ENCODE measurements around the gene FTCDNL1.

Gene FTCDNL1

GRCh38 chr2:199850718-199851500, at the start of gene FTCDNL1:
TSS of gene FTCDNL1 (minus strand) at chr2:199851192. CDS start at chr2:199848962, 2,230 bp downstream.
- DNase-seq, result peak; percentile 55 to 56

- no peak for DNase-seq
These were observed 45.6 kb upstream of the FTCDNL1 start for GRCh38 chr2:199896617-199897016.

- DNase-seq, result no peak
These were observed 44.4 kb upstream of the FTCDNL1 start for GRCh38 chr2:199895406-199895805.

GRCh38 chr2:199883474-199884212, 32.7 kb upstream of the FTCDNL1 start:
- DNase-seq, result no peak

- no peak for DNase-seq
These were observed 31.7 kb upstream of the FTCDNL1 start for GRCh38 chr2:199882667-199883066.

- DNase-seq, result no peak
These were observed 24.4 kb upstream of the FTCDNL1 start for GRCh38 chr2:199875400-199875799.

- no peak for DNase-seq
These were observed 23.2 kb upstream of the FTCDNL1 start for GRCh38 chr2:199874209-199874608.

- no peak for DNase-seq
These were observed 19.6 kb upstream of the FTCDNL1 start for GRCh38 chr2:199870581-199870980.

- no peak for DNase-seq
These were observed 18.7 kb upstream of the FTCDNL1 start for GRCh38 chr2:199869653-199870052.

- DNase-seq, result no peak
These were observed 18.2 kb upstream of the FTCDNL1 start for GRCh38 chr2:199869227-199869541.

- DNase-seq, result no peak
These were observed 17.6 kb upstream of the FTCDNL1 start for GRCh38 chr2:199868431-199869226.

GRCh38 chr2:199865905-199866304, 14.9 kb upstream of the FTCDNL1 start:
- no peak for DNase-seq

- no peak for DNase-seq
These were observed 11.8 kb upstream of the FTCDNL1 start for GRCh38 chr2:199862788-199863187.

- peak in 1 of 2 donors; percentile 24 for DNase-seq
These were observed 10.3 kb upstream of the FTCDNL1 start for GRCh38 chr2:199861132-199861774.

GRCh38 chr2:199855812-199856211, 4.8 kb upstream of the FTCDNL1 start:
- no peak for DNase-seq

- no peak for DNase-seq
These were observed 891 bp upstream of the FTCDNL1 start for GRCh38 chr2:199851883-199852282.

GRCh38 chr2:199851501-199851810, 464 bp upstream of the FTCDNL1 start:
- no peak for DNase-seq

- no peak for DNase-seq
These were observed 724 bp downstream of the FTCDNL1 start for GRCh38 chr2:199850218-199850717.

GRCh38 chr2:199848389-199849130, 2.4 kb downstream of the FTCDNL1 start:
- DNase-seq, result no peak

- no peak for DNase-seq
These were observed 3.7 kb downstream of the FTCDNL1 start for GRCh38 chr2:199847181-199847864.

- no peak for DNase-seq
These were observed 8.2 kb downstream of the FTCDNL1 start for GRCh38 chr2:199842631-199843395.

Data from CD4-positive, alpha-beta T cell treated with Interleukin-1 beta for 1 hour (primary cell).